Fibroblast of pulmonary artery (primary cell): ENCODE data around the gene ABCF2.

ENCODE experiments used
- DNase-seq: peaks from one replicate; pipeline ENCODE4 v3.0.0-alpha.2; 2010; ENCODE audit warnings: low read depth
- H3K4me3 ChIP-seq: replicated peaks from 2 replicates; pipeline ENCODE4 v1.5.1; 2011; ENCODE audit warnings: low read depth, mild to moderate bottlenecking, control low read depth, low read length, moderate library complexity
- CTCF ChIP-seq: IDR thresholded peaks from 2 replicates; pipeline ENCODE4 v1.5.1; 2011; ENCODE audit warnings: mild to moderate bottlenecking, control low read depth, low read length, inconsistent platforms; ENCODE audit errors: missing control alignments

The ABCF2 gene

GRCh38 chr7:151226875-151227782 is at the start of gene ABCF2:
TSS of gene ABCF2 (minus strand) at chr7:151227205. CDS start at chr7:151226458, 747 bp downstream.
- H3K4me3 ChIP-seq: peak within 1 kb of the TSS; percentile 88
- no peak for TF ChIP-seq CTCF
- peak; percentile 99 for DNase-seq

- peak overlapping the region; percentile 48 for H3K4me3 ChIP-seq
- TF ChIP-seq CTCF: no peak
- no peak for DNase-seq
Measured at GRCh38 chr7:151275813-151276577, 49.0 kb upstream of the ABCF2 start.

GRCh38 chr7:151274936-151275812 is 48.2 kb upstream of the ABCF2 start:
- TF ChIP-seq CTCF: no peak
- DNase-seq: no peak
- no peak overlapping the region for H3K4me3 ChIP-seq

GRCh38 chr7:151274396-151274795 is 47.4 kb upstream of the ABCF2 start:
- DNase-seq: no peak
- TF ChIP-seq CTCF: no peak
- no peak overlapping the region for H3K4me3 ChIP-seq

- no peak overlapping the region for H3K4me3 ChIP-seq
- no peak for TF ChIP-seq CTCF
- DNase-seq: no peak
Measured at GRCh38 chr7:151273651-151274390, 46.8 kb upstream of the ABCF2 start.

- no peak overlapping the region for H3K4me3 ChIP-seq
- TF ChIP-seq CTCF: no peak
- no peak for DNase-seq
Measured at GRCh38 chr7:151272877-151273276, 45.9 kb upstream of the ABCF2 start.
